Fibroblast of skin of abdomen (primary cell): ENCODE results near the gene RPL7L1.
"Not testable (repeated sequence)": the region's sequence is repeated elsewhere in the genome, so short reads cannot be mapped to it uniquely, and the experiment has no call there.

Experiments used
- DNase-seq: peaks from one replicate; pipeline ENCODE4 v3.0.0-alpha.2; 2013

RPL7L1 gene

DNA sequence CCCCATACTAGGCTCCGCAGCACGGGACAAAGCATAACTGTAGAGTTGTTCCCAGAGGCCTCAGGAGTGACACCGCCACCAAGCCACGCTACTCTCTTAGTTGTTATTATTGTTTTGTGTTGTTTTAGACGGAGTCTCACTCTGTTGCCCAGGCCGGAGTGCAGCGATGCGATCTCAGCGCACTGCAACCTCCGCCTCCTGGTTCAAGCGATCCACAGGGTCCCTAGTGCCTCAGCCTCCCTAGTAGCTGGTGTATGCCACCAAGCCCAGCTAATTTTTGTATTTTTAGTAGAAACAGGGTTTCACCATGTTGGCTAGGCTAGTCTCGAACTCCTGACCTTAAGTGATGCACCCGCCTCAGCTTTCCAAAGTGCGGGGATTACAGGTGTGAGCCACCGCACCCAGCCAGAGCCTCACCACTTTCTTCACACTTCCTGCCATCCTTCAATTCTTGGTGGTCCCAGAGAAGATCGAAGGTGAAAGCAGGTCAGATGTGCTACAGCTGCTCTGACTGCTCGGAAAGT, 11.8 kb downstream of the RPL7L1 start:
- DNase-seq = no peak

- DNase-seq = not testable (repeated sequence)
Observed at GRCh38 chr6:42894041-42894828, 14.8 kb downstream of the RPL7L1 start.

DNA sequence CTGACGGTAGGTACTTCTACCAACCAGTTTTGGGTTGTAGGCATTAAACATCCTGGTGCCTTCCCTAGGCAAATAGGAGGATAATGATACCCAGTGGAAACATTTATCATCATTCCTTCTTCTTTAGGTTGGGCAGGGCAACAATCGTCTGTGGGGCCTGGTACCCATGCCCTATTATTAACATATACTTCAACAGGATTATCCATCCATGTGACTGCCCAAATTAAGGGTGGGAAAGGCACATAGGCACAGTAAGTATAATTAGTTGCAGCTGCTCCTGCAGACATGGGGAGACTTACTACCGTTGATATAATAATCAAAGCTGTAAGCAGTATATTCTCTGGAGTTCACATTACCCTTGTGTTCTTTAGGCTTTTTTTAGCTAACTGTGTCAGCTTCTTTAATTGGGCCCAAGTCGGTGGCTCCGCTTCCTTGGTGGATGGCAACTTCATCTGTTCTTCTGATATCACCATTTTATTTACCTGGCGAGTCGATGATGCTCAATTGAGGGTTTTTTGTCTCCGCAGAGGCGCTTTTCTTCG, 16.8 kb downstream of the RPL7L1 start:
- no peak for DNase-seq

GRCh38 chr6:42898891-42899361, 19.5 kb downstream of the RPL7L1 start:
- peak; percentile 64 for DNase-seq

GRCh38 chr6:42899871-42900270, 20.5 kb downstream of the RPL7L1 start:
- DNase-seq = no peak

GRCh38 chr6:42901538-42901957, 22.1 kb downstream of the RPL7L1 start:
- peak; percentile 78 for DNase-seq

DNA sequence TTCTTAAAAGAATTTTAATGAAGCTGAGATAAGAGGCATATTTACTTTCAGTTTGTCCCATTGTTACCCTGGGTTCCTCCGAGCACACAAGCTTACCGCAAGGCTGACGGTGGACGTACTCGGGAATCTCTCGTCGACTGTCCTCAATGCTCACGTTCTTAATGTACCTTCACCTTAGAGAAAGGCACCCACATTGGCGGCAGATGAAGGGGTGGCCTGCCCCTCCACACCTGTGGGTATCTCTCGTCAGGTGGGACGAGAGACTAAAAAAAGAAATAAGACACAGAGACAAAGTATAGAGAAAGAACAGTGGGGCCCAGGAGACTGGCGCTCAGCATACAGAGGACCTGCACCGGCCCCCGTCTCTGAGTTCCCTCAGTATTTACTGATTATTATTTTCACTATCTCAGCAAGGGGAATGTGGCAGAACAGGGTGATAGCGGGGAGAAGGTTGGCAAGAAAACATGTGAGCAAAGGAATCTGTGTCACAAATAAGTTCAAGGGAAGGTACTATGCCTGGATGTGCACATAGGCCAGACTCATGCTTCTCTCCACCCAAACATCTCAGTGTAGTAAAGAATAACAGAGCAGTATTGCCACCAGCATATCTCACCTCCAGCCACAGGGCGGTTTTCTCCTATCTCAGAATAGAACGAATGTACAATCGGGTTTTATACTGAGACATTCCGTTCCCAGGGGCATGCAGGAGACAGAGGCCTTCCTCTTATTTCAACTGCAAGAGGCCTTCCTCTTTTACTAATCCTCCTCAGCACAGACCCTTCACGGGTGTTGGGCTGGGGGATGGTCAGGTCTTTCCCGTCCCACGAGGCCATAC, 23.2 kb downstream of the RPL7L1 start:
- not testable (repeated sequence) for DNase-seq

DNA sequence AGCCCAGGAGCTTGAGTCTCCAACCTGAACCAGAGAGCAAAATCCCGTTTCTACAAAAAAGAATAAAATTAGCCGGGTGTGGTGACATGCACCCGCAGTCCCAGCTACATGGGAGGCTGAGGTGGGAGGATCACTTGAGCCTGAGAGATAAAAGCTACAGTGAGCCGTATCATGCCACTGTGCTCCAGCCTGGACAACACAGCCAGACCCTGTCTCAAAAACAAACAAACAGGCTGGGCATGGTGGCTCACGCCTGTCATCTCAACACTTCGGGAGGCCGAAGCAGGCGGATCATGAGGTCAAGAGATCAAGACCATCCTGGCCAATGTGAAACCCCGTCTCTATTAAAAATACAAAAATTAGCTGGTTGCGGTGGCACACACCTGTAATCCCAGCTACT, 25.1 kb downstream of the RPL7L1 start:
- DNase-seq = no peak

DNA sequence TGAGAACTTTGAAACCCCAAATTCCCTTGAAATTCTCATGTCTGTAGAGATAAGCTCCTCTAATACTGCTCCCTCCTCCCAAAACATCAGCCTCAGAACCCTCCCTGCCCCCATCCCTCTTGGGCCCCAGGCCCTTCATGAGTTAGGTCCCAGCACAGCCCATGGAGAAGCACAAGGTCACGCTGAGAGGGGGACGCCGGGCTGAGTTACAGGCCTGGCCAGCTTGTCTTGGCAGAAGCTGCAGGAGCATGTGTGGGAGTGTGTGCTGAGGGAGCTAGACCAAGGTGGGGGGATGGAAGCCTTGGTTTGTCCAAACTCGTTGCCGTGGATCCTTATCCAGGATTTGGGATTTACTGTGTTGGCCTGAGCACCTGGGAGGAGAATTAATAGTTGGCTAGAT, 27.9 kb downstream of the RPL7L1 start:
- DNase-seq = no peak

GRCh38 chr6:42909835-42910234, 30.4 kb downstream of the RPL7L1 start:
- no peak for DNase-seq

GRCh38 chr6:42911171-42912021, 32.0 kb downstream of the RPL7L1 start:
- DNase-seq = no peak

DNA sequence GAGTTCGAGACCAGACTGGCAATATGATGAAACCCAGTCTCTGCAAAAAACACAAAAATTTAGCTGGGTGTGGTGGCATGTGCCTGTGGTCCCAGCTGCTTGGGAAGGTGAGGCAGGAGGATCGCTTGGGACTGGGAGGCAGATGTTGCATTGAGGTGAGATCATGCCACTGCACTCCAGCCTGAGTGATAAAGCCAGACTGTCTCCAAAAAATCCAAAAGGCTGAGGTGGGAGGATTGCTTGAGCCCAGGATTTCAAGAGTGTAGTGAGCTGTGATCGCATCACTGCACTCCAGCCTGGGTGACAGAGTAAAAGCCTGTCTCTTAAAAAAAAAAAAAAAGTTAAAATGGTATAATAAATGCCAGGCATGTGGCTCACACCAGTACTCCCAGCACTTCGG, 35.1 kb downstream of the RPL7L1 start:
- no peak for DNase-seq

GRCh38 chr6:42915732-42916131, 36.3 kb downstream of the RPL7L1 start, which contains the start of gene PTCRA:
Gene PTCRA (plus strand): TSS chr6:42916053. CDS start chr6:42916070, 17 bp downstream.
- DNase-seq = no peak

GRCh38 chr6:42916288-42916687, 36.9 kb downstream of the RPL7L1 start:
- DNase-seq = no peak

DNA sequence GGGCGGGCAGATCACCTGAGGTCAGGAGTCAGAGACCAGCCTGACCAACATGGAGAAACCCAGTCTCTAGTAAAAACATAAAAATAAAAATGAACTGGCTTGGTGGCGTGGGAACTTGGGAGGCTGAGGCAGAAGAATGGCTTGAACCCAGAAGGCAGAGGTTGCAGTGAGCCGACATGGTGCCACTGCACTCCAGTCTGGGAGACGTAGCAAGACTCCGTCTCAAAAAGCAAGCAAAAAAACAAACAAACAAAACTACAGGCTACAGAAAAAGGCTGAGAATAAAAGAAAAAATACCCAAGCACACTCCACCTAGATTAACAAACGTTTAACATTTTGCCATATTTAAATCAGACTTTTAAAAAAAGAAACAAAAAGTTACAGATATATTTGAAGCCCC, 42.4 kb downstream of the RPL7L1 start:
- no peak for DNase-seq

DNA sequence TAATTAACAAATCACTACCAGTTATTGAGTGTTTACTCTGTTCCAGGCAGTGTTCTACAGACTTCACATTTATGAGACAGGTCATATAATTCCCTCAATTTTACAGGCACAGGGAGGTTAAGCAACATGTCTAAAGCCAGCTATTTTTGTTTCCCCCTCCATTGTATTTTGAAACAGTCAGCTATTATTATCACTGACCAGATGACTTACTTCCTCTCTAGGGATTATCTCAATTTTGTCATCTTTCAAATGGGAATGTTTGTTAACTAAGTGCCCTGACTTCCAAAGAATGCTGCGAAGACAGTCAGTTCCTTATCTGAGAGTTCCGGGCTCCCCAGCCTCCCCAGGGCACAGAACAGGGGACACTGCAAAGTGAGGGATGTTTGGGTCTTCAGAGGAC, 44.2 kb downstream of the RPL7L1 start:
- no peak for DNase-seq

- DNase-seq = no peak
Observed at GRCh38 chr6:42925248-42925857, 45.9 kb downstream of the RPL7L1 start.

DNA sequence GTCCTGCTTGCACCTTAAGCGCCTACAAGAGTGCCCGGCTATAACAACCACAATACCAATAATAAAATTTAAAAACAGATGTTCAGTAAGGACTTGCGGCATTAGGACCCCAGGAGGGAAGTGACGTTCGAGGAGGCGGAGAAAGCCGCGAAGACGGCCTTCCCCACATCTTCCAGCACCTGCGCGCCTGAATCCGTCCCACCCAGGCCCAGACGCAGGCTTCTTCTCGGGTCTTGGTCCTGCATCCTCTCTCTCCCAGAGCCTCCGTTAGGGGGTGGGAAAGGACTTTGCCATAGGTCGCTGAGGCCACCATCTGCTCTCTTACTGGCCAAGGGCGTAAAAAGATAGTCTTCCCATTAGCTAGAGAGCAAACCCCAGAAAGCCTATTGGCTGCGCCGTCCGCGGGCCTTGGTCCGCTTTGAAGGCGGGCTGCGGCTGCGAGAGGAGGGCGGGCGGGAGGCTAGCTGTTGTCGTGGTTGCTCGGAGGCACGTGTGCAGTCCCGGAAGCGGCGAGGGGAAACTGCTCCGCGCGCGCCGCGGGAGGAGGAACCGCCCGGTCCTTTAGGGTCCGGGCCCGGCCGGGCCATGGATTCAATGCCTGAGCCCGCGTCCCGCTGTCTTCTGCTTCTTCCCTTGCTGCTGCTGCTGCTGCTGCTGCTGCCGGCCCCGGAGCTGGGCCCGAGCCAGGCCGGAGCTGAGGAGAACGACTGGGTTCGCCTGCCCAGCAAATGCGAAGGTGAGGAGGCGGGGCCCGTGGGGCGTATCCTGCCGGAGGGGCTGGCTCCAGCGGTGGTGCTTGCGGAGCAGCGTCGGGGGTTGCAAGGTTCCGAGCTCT, 49.8 kb downstream of the RPL7L1 start, which contains the start of gene CNPY3:
Gene CNPY3 (plus strand): TSS at position 495 of the 835 bp plus-strand sequence. CDS start 91 bp downstream, at position 586.
- DNase-seq = peak; percentile 98

GRCh38 chr6:42929821-42930360, 50.5 kb downstream of the RPL7L1 start:
- DNase-seq = peak; percentile 68

DNA sequence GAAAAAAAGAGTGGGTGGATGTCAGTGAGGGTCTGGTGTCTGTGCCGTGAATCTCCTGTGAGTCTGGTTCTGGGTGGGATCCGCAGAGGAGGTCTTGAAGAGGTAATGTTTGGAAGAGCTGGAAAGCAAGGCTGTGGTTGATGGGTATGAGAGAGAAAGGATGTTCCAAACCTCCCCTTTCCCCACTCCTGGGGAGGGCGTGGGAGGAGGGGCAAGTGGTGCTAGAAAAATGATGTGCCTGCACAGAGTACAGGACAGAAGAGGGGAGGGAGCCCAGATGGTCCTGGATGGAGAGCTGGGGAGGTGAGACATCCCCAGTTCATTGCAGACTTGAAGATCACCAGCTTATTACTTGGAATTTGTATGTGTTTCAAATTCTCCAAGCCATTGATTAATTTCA, 53.0 kb downstream of the RPL7L1 start:
- no peak for DNase-seq
